Measurements from ENCODE around the gene FABP6.

FABP6 gene

DNA sequence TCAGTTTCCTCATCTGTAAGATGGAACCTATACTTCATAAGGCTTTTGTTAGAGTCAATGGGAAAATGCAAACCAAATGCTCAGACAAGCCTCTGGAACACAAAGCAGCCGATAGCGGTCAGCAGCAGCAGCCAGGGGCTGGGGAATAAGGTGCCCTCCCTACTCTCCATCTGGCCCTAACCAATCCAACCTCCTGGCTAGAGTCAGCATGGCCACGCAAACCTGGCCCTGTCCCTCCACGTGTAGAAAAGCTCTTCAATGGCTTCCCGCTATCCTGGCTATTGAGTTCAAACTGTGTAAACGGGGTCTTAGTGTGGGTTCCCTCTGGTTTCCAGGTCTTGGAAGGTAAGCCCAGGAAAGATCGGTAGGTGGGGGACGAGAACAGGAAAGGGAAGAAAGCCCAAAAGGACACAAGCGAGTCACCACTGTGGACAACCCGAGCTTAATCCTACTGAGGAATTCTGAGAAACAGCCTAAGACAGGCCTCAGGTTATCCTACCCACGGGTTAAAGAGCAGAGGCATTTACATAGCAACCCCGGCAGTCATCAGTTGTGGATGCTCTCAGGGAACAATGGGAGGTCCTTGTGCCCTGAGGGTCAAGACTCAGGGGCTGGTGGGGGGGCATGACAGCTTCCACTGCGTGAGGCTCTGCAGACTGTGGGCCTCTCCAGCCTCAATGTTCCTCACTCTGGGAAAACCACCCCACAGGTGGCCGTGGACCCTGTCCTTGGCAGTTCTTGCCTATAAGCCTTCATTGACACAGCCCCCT lies 30.9 kb downstream of the FABP6 start:
- TF ChIP-seq JUND (IDR thresholded peaks at IDR 0.05; ENCODE audit: low read depth), result no peak
- no peak for DNase-seq (ENCODE audit: low read depth in 1 of 2, low spot score in 1 of 2)
- in situ Hi-C loops (cut with HindIII; ENCODE audit: low pct_unique_long_range_greater_than_20kb, low sequenced_read_pairs), result no loop called here

DNA sequence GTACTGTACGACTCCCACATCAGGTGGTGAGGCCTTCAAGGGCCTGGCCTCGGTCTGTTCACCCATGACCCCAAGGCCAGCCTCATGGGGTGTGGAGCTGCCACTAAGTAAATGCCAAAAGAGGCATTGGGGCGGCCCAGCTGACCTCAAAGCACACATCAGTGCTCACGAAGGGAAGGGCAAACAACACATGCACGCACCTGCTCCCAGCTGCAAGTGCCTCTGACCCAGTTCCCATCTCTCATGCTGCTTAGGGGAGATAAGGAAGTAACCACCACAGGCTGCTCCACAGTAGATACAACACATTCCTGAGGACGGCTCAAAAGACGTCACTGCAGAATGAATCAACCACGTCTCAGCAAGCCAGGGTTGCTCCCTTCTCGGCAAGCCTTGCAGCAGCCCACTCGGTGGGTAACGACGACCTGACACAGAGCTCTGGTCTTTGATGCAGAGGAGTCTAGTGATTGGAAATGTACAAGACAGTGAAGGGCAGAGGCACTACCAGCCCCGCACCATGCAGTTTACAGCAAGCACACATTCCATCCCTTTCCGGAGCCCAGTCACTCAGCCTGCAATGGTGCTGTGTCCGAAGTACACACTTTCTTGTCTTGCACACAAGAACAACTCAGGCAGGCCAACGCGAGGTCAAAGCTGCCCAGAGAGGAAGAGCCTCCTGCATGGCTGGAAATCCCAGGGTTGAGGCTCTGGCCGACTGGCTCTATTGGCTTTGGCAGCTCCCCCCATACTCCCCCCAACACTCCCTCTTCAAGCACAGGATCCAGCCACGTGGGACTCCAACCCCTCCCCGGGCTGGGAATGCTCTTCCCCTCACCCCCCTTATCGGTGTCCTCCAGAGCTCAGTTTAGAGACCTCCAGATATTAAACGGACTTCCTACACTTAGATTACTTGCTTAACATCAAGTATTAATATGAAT lies 31.8 kb downstream of the FABP6 start:
- DNase-seq (ENCODE audit: low read depth in 1 of 2, low spot score in 1 of 2), result no peak
- in situ Hi-C loops (cut with HindIII; ENCODE audit: low pct_unique_long_range_greater_than_20kb, low sequenced_read_pairs), result no loop called here
- no peak for TF ChIP-seq JUND (IDR thresholded peaks at IDR 0.05; ENCODE audit: low read depth)

- in situ Hi-C loops (cut with HindIII; ENCODE audit: low pct_unique_long_range_greater_than_20kb, low sequenced_read_pairs), result no loop called here
These were observed 33.1 kb downstream of the FABP6 start for GRCh38 chr5:160262151-160263074.

GRCh38 chr5:160263326-160263855 lies 34.1 kb downstream of the FABP6 start:
- no peak for TF ChIP-seq JUND (IDR thresholded peaks at IDR 0.05; ENCODE audit: low read depth)
- DNase-seq (ENCODE audit: low read depth in 1 of 2, low spot score in 1 of 2), result no peak
- in situ Hi-C loops (cut with HindIII; ENCODE audit: low pct_unique_long_range_greater_than_20kb, low sequenced_read_pairs), result no loop called here

More at GRCh38 chr5:160262151-160263074, 33.1 kb downstream of the FABP6 start:
- no peak for TF ChIP-seq JUND (IDR thresholded peaks at IDR 0.05; ENCODE audit: low read depth)
- DNase-seq (ENCODE audit: low read depth in 1 of 2, low spot score in 1 of 2), result no peak

DNA sequence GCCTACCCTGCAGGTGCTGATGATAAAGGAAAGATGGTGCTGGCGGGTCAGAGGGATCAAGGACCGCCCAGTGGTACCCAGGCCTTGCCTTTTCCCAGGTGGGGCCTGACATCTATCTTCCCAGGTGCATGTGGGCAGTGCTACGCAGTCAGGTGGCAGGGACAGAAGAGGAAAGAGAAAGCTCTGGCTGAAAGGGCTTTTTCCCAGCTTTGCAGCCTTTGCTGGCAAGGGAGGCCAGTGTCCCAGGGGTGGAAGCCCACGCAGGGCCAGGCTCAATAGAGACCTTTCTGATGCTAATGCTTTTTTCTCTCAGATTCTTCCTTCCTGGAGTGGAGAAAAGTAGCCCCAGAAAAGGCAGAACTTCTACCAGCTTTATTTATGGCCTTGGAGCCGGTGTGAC lies 36.7 kb downstream of the FABP6 start:
- in situ Hi-C loops (cut with HindIII; ENCODE audit: low pct_unique_long_range_greater_than_20kb, low sequenced_read_pairs), result no loop called here
- no peak for TF ChIP-seq JUND (IDR thresholded peaks at IDR 0.05; ENCODE audit: low read depth)
- no peak for DNase-seq (ENCODE audit: low read depth in 1 of 2, low spot score in 1 of 2)

DNA sequence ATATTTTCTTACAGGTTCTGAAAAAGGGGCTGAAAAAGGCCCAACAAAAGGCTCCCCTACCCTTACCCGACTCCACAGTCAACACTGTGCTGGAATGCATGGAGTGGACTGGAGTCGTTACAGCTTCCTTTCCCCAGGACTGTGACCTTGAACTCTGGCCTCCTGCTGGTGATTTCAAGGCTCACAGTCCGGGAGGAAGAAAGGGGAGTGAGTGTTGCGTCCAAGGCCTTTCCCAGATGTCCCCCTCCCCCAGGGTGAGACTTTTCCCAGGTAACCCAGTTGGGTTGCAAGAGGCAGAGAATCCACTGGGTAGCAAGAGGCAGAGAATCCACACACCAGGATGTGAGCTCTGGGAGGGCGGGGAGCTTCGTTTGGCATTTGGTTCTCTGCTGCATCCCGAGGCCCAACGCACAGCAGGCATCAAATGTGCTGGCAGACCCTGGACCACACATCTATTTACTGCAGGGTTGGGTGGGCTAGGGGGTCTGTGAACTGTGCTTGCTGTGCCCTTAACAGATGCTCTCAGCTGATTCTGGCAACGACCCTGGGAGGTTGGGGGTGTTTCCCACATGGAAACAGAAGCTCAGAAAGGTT lies 37.5 kb downstream of the FABP6 start:
- no peak for DNase-seq (ENCODE audit: low read depth in 1 of 2, low spot score in 1 of 2)
- in situ Hi-C loops (cut with HindIII; ENCODE audit: low pct_unique_long_range_greater_than_20kb, low sequenced_read_pairs), result no loop called here
- TF ChIP-seq JUND (IDR thresholded peaks at IDR 0.05; ENCODE audit: low read depth), result no peak

GRCh38 chr5:160268121-160268520 lies 38.8 kb downstream of the FABP6 start:
- TF ChIP-seq JUND (IDR thresholded peaks at IDR 0.05; ENCODE audit: low read depth), result no peak
- no peak for DNase-seq (ENCODE audit: low read depth in 1 of 2, low spot score in 1 of 2)
- in situ Hi-C loops (cut with HindIII; ENCODE audit: low pct_unique_long_range_greater_than_20kb, low sequenced_read_pairs), result no loop called here

DNA sequence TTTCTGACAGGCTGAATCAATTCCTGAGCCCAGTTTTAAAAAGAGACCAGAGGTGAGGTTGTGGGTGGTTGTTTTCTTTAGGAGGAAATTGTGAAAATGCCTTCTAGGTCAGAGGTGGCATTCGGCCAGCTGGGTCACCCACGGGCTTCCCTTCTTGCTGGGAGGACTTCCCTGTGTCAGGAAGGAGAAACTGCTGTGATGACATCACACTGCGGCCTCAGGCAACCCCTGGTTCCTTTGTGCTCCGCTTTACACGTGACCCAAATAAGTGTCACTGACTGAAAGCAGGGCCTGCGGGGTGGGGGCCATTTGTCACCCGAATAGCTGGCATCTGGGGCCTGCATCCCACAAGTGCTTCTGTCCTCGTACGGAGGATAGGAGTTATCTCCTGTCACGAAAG lies 39.7 kb downstream of the FABP6 start:
- TF ChIP-seq JUND (IDR thresholded peaks at IDR 0.05; ENCODE audit: low read depth), result no peak
- in situ Hi-C loops (cut with HindIII; ENCODE audit: low pct_unique_long_range_greater_than_20kb, low sequenced_read_pairs), result no loop called here
- DNase-seq (ENCODE audit: low read depth in 1 of 2, low spot score in 1 of 2), result peak in 1 of 2 experiments; percentile 22

- in situ Hi-C loops (cut with HindIII; ENCODE audit: low pct_unique_long_range_greater_than_20kb, low sequenced_read_pairs), result no loop called here
- TF ChIP-seq JUND (IDR thresholded peaks at IDR 0.05; ENCODE audit: low read depth), result no peak
- peak; percentile 52 to 72 for DNase-seq (ENCODE audit: low read depth in 1 of 2, low spot score in 1 of 2)
These were observed 41.4 kb downstream of the FABP6 start for GRCh38 chr5:160270704-160271103.

DNA sequence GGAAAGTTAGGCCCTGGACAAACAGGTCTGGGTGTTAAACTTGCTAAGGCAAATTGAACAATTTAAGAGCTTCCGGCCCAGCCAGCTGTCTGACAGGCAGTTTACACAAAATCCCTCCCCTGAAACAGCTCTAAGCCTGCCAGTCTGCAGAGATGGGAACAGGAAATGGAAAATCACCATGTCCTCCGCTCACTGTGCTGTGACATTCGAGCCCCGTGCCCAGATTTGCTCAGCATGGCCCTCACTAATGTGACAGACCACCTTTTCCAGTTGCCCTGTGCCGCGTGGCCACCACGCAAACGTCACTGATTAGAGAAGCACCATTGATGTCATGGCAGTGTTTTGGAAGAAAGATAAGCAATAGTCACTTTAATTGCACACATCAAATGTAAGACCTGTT lies 42.1 kb downstream of the FABP6 start:
- in situ Hi-C loops (cut with HindIII; ENCODE audit: low pct_unique_long_range_greater_than_20kb, low sequenced_read_pairs), result no loop called here
- DNase-seq (ENCODE audit: low read depth in 1 of 2, low spot score in 1 of 2), result peak in 1 of 2 experiments; percentile 25
- no peak for TF ChIP-seq JUND (IDR thresholded peaks at IDR 0.05; ENCODE audit: low read depth)

DNA sequence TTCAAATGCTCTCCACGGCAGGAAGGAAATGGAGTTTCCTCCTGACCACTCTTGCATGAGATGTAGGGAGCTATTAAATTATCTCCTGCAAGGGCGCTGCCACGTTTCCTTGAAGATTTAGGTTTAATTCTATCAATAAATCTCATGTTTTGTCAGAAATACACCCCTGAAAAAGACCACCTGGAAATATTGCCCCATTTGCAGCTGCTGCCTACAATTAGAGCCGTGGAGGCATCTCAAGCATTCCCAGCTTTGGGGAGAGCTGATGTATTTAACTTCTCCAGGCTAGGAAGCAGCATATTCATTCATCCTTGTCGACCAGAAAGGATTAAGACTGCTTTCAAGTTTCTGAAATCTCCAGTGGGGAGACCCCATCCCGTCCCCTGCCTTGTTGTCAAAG lies 42.5 kb downstream of the FABP6 start:
- in situ Hi-C loops (cut with HindIII; ENCODE audit: low pct_unique_long_range_greater_than_20kb, low sequenced_read_pairs), result no loop called here
- no peak for TF ChIP-seq JUND (IDR thresholded peaks at IDR 0.05; ENCODE audit: low read depth)
- no peak for DNase-seq (ENCODE audit: low read depth in 1 of 2, low spot score in 1 of 2)

DNA sequence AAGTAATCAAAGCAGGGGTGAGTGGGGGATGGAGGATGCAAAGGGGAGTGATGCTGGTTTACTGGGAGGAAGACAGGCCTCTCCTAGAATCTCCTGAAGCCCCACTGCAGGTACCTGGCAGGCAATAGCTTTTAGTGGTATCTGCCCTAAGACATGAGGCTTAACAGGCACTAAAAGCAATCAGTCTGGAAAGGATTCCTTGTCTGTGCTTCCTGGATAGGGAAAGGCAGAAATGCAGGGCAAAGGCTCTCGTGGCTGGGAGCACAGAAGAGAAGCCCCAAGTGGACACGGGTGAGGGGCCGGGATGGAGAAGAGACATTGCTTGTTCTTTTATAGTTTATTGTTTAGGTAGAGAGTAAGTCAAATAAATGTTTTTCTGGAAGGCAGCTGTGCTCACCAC lies 43.0 kb downstream of the FABP6 start:
- in situ Hi-C loops (cut with HindIII; ENCODE audit: low pct_unique_long_range_greater_than_20kb, low sequenced_read_pairs), result no loop called here
- DNase-seq (ENCODE audit: low read depth in 1 of 2, low spot score in 1 of 2), result no peak
- no peak for TF ChIP-seq JUND (IDR thresholded peaks at IDR 0.05; ENCODE audit: low read depth)
